Osteoblast (primary cell): ENCODE measurements around the gene NCKAP5. TPM values are rescaled to one million over a fixed set of nuclear protein-coding genes. Genes with fewer than 3 reads are reported as not detected.
A peak's percentile ranks its signal among the peaks of the same experiment; 100 is the strongest.

ENCODE experiments used
- DNase-seq: peaks from one replicate; pipeline ENCODE4 v3.0.0; 2011; ENCODE audit warnings: low spot score, mixed read lengths; ENCODE audit not compliant: insufficient read length; ENCODE audit errors: missing footprints
- H2AFZ ChIP-seq: 2 replicates; pipeline ENCODE4 v1.6.0; 2011; ENCODE audit warnings: mild to moderate bottlenecking, low read length
- H3K27ac ChIP-seq: 2 replicates; pipeline ENCODE4 v1.5.1; 2011; ENCODE audit warnings: mild to moderate bottlenecking, low read depth, low read length, moderate library complexity
- H3K27me3 ChIP-seq: 2 replicates; pipeline ENCODE4 v1.6.0; 2012; ENCODE audit warnings: mild to moderate bottlenecking, control low read depth, inconsistent platforms, low read length, moderate library complexity; ENCODE audit not compliant: insufficient read depth
- H3K36me3 ChIP-seq: 2 replicates; pipeline ENCODE4 v1.5.1; 2011; ENCODE audit warnings: mild to moderate bottlenecking, low read length, control low read depth, moderate library complexity; ENCODE audit not compliant: insufficient read depth
- H3K4me1 ChIP-seq: 2 replicates; pipeline ENCODE4 v1.5.1; 2011; ENCODE audit warnings: mild to moderate bottlenecking, low read length, control low read depth, moderate library complexity; ENCODE audit not compliant: insufficient read depth
- H3K4me2 ChIP-seq: 2 replicates; pipeline ENCODE4 v1.6.0; 2011; ENCODE audit warnings: mild to moderate bottlenecking, low read length; ENCODE audit not compliant: insufficient read depth
- H3K4me3 ChIP-seq: fragments of 200-600 bp; sonication (generic); 3 replicates; pipeline ENCODE4 v1.5.1; 2012; ENCODE audit warnings: mild to moderate bottlenecking, low read length, inconsistent platforms; ENCODE audit not compliant: insufficient read depth
- H3K79me2 ChIP-seq: 2 replicates; pipeline ENCODE4 v1.6.0; 2012; ENCODE audit warnings: mild to moderate bottlenecking, low read length, control low read depth, inconsistent platforms; ENCODE audit not compliant: insufficient read depth
- H3K9me3 ChIP-seq: 2 replicates; pipeline ENCODE4 v1.5.1; 2011; ENCODE audit warnings: low read depth, low read length, control low read depth
- H4K20me1 ChIP-seq: 2 replicates; pipeline ENCODE4 v1.6.0; 2012; ENCODE audit warnings: mild to moderate bottlenecking, low read length, control low read depth; ENCODE audit not compliant: insufficient read depth
- total RNA-seq: library from RNA; depleted of rRNA; stranded (reverse); fragments of >200 nt; gene quantifications from 2 replicates; pipeline ENCODE4 v1.2.3, GENCODE V29; 2012
- TF ChIP-seq, protein P1 (sequence below): IDR thresholded peaks from 2 replicates; pipeline ENCODE4 v1.5.1; 2011; ENCODE audit warnings: mild to moderate bottlenecking, low read depth, low read length, moderate library complexity; ENCODE audit errors: extremely low read depth

The NCKAP5 gene
- total RNA-seq, 1 donor = 1.8 TPM

DNA sequence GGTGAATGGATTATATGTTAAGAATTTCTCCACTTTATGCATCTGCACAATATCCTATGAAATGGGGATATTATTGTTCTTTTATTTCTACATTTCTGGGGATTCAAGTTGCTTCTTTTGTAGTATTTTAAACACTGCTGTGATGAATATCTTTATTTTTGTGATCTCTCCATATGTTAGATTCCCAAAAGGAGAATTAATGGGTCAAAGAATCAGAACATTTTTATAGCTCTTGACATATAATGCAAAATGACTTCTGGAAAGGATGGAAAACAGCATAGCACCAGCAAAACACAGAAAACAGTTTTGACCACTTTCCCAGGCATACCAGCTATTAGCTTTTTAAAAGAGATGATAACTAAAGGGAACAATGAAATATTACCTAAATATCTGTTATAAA lies 135.5 kb downstream of the NCKAP5 start:
- TF ChIP-seq, protein P1, sequence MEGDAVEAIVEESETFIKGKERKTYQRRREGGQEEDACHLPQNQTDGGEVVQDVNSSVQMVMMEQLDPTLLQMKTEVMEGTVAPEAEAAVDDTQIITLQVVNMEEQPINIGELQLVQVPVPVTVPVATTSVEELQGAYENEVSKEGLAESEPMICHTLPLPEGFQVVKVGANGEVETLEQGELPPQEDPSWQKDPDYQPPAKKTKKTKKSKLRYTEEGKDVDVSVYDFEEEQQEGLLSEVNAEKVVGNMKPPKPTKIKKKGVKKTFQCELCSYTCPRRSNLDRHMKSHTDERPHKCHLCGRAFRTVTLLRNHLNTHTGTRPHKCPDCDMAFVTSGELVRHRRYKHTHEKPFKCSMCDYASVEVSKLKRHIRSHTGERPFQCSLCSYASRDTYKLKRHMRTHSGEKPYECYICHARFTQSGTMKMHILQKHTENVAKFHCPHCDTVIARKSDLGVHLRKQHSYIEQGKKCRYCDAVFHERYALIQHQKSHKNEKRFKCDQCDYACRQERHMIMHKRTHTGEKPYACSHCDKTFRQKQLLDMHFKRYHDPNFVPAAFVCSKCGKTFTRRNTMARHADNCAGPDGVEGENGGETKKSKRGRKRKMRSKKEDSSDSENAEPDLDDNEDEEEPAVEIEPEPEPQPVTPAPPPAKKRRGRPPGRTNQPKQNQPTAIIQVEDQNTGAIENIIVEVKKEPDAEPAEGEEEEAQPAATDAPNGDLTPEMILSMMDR = no peak
- no peak overlapping the region for H3K4me2 ChIP-seq

DNA sequence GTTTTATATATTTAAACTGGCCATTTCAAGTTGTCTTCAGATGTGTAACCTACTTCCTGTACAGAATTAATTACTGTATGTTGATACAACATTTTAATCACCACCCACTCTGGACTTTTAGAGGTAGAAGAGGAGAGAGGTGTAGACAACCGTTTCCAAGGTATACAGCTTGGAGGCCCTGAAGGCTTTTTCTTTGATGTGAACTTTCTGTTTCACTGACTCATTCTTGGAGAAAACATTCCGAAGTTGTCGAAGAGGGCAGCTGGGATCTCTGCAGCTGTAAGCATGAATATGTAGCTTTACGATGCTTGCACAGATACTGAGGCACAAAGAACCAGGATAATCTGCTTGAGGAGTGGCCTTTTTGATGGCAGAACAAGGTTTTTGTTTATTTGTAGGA lies 137.0 kb downstream of the NCKAP5 start:
- H3K4me3 ChIP-seq = no peak overlapping the region
- H2AFZ ChIP-seq = no peak overlapping the region
- H3K9me3 ChIP-seq = no peaks in the 10 kb centered on the region
- H3K27me3 ChIP-seq = no peaks in the 10 kb centered on the region
- no peaks in the 10 kb centered on the region for H3K36me3 ChIP-seq
- H4K20me1 ChIP-seq = no peaks in the 10 kb centered on the region
- no peaks in the 10 kb centered on the region for H3K79me2 ChIP-seq
- TF ChIP-seq, protein P1 = no peak
- peak overlapping the region; percentile 21 for H3K27ac ChIP-seq
- DNase-seq = no peak
- peaks cover 16% of the 10 kb centered on the region for H3K4me1 ChIP-seq
- peak overlapping the region; percentile 25 for H3K4me2 ChIP-seq

More for the DNA sequence above, 135.5 kb downstream of the NCKAP5 start:
- DNase-seq = no peak
- Histone ChIP-seq H3K4me3 (no peak overlapping the region), H3K27me3 (no peaks in the 10 kb centered on the region), H2AFZ (no peak overlapping the region), H4K20me1 (no peaks in the 10 kb centered on the region), H3K36me3 (no peaks in the 10 kb centered on the region), H3K9me3 (no peaks in the 10 kb centered on the region), H3K79me2 (no peaks in the 10 kb centered on the region), H3K4me1 (peaks cover 16% of the 10 kb centered on the region), H3K27ac (no peak overlapping the region)

GRCh38 chr2:133426791-133427190 lies 141.5 kb downstream of the NCKAP5 start:
- Histone ChIP-seq H3K4me3 (no peak overlapping the region), H3K27ac (no peak overlapping the region), H3K27me3 (no peaks in the 10 kb centered on the region), H2AFZ (no peak overlapping the region), H4K20me1 (no peaks in the 10 kb centered on the region), H3K36me3 (no peaks in the 10 kb centered on the region), H3K4me2 (no peak overlapping the region), H3K9me3 (no peaks in the 10 kb centered on the region), H3K4me1 (peaks cover 9% of the 10 kb centered on the region), H3K79me2 (no peaks in the 10 kb centered on the region)
- no peak for DNase-seq
- TF ChIP-seq, protein P1 = no peak

DNA sequence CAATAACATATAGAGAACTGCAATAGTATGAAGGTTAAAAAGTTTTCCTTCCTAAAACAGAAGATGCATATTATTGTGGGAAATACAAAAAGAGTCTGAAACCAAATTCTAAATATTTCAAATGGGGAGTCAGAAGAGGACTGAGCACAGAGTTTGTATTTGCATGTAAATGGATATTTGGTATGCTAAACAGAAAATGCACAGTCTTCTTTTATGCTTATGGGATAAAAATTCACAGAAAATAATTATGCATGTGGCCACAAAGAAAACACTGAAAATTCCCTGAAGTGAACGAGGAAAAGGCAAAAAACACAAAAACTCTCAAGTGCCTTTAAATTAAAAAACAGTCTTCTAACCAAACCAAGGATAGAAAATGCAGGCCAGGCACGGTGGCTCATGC lies 142.7 kb downstream of the NCKAP5 start:
- Histone ChIP-seq H3K4me2 (no peak overlapping the region), H4K20me1 (no peaks in the 10 kb centered on the region), H2AFZ (no peak overlapping the region)

More for the DNA sequence above, 142.7 kb downstream of the NCKAP5 start:
- Histone ChIP-seq H3K79me2 (no peaks in the 10 kb centered on the region), H3K4me3 (no peak overlapping the region), H3K4me1 (peaks cover 6% of the 10 kb centered on the region), H3K36me3 (no peaks in the 10 kb centered on the region), H3K27me3 (no peaks in the 10 kb centered on the region), H3K9me3 (no peaks in the 10 kb centered on the region), H3K27ac (no peak overlapping the region)
- no peak for DNase-seq
- TF ChIP-seq, protein P1 = no peak
